ENCODE results near the gene UPP1.

UPP1 gene

GRCh38 chr7:48089046-48090003 lies at the start of gene UPP1:
UPP1 (plus strand) TSS chr7:48089265; CDS start chr7:48094784, 5,519 bp downstream.
- peak; percentile 90 for DNase-seq (ENCODE audit: insufficient read length, low spot score)
- TF ChIP-seq POLR2A (IDR thresholded peaks at IDR 0.05; ENCODE audit: low read depth, low read length): peak; percentile 79
- FAIRE-seq: no peak

GRCh38 chr7:48040944-48041652 lies 48.0 kb upstream of the UPP1 start:
- no peak for TF ChIP-seq POLR2A (IDR thresholded peaks at IDR 0.05; ENCODE audit: low read depth, low read length)
- no peak for FAIRE-seq
- no peak for DNase-seq (ENCODE audit: insufficient read length, low spot score)

DNA sequence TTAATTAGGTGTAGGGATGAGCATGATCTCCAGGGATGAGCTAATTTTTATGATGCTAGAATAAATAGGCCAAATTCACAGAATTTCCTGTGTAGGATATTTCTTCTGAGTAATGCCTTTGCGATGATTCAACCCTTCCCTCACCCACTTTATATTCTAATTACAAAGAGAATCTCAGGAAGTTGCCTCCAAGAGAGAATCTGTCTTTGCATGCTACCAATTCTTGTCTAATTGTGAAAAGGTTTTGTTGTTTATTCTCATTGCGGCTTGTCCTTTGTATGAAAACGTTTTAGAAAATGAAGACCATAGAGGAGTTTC lies 47.5 kb upstream of the UPP1 start:
- no peak for TF ChIP-seq POLR2A (IDR thresholded peaks at IDR 0.05; ENCODE audit: low read depth, low read length)
- DNase-seq (ENCODE audit: insufficient read length, low spot score) (no peak), FAIRE-seq (no peak)

DNA sequence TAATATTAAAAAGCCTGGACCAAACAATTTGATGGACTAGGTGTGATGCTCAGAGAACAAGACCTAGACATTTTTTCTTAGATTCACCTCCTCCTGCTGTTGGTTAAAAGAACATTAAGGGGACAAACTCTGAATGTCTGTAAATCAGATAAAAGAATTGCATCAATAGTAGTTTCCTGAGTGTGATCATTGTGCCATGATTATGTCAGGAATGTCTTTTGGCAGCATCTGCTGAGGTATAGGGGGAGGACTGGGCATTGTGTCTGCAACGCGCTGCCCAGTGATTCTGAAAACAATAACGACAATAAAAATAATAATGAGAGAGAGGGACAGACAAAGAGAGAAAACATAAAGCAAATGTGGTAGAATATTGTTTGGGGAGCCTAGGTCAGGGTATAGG lies 46.8 kb upstream of the UPP1 start:
- no peak for FAIRE-seq
- no peak for DNase-seq (ENCODE audit: insufficient read length, low spot score)
- no peak for TF ChIP-seq POLR2A (IDR thresholded peaks at IDR 0.05; ENCODE audit: low read depth, low read length)

- FAIRE-seq (no peak), DNase-seq (ENCODE audit: insufficient read length, low spot score) (no peak)
- no peak for TF ChIP-seq POLR2A (IDR thresholded peaks at IDR 0.05; ENCODE audit: low read depth, low read length)
Observed at GRCh38 chr7:48042636-48043035, 46.4 kb upstream of the UPP1 start.

- TF ChIP-seq POLR2A (IDR thresholded peaks at IDR 0.05; ENCODE audit: low read depth, low read length): no peak
- DNase-seq (ENCODE audit: insufficient read length, low spot score) (no peak), FAIRE-seq (no peak)
Observed at GRCh38 chr7:48045195-48045765, 43.8 kb upstream of the UPP1 start.

- DNase-seq (ENCODE audit: insufficient read length, low spot score) (no peak), FAIRE-seq (no peak)
- TF ChIP-seq POLR2A (IDR thresholded peaks at IDR 0.05; ENCODE audit: low read depth, low read length): no peak
Observed at GRCh38 chr7:48046458-48046857, 42.6 kb upstream of the UPP1 start.

DNA sequence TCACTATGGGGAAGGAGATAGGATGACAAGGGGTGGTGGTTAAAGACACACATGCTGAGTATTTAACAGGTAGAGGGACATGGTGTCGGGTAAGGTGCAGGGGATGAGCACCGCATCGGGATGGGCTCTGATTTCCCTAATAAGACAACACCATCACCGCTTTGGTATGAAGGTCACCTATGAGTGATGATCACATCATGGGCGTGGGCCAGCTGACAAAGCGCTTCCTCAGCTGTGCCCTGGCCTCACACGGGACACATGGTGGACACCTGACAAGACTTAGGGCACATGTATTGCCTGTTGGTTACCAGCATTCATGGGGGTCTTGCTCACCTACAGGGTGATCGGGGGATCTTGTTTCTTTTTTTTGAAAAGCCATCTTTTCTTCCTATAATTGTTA lies 41.0 kb upstream of the UPP1 start:
- DNase-seq (ENCODE audit: insufficient read length, low spot score) (no peak), FAIRE-seq (no peak)
- no peak for TF ChIP-seq POLR2A (IDR thresholded peaks at IDR 0.05; ENCODE audit: low read depth, low read length)

DNA sequence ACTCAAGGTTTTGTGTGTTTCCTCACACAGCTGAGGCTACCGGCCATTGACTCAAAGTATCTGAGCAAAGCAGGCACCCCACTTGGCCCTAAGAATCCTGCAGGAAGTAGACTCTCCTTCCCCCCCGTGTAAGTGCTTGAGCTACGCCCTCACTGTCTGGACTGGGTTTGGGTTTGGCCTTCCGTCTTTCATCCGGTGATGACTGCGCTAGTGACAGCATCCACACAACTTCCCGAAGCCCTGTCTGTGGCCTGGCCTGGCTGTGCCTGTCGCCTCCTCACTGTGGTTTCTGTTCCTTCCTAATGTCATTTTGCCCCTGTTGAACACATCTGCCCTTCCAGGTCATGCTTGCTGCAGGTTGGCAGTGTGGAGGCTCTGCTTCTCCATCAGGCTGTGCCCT lies 39.2 kb upstream of the UPP1 start:
- no peak for FAIRE-seq
- no peak for TF ChIP-seq POLR2A (IDR thresholded peaks at IDR 0.05; ENCODE audit: low read depth, low read length)

GRCh38 chr7:48052748-48053147 lies 36.3 kb upstream of the UPP1 start:
- TF ChIP-seq POLR2A (IDR thresholded peaks at IDR 0.05; ENCODE audit: low read depth, low read length): no peak
- FAIRE-seq: peak; percentile 81

More for the DNA sequence above, 39.2 kb upstream of the UPP1 start:
- no peak for DNase-seq (ENCODE audit: insufficient read length, low spot score)

GRCh38 chr7:48053736-48054135 lies 35.3 kb upstream of the UPP1 start:
- no peak for DNase-seq (ENCODE audit: insufficient read length, low spot score)
- FAIRE-seq: no peak

More at GRCh38 chr7:48052748-48053147, 36.3 kb upstream of the UPP1 start:
- DNase-seq (ENCODE audit: insufficient read length, low spot score): peak; percentile 53

DNA sequence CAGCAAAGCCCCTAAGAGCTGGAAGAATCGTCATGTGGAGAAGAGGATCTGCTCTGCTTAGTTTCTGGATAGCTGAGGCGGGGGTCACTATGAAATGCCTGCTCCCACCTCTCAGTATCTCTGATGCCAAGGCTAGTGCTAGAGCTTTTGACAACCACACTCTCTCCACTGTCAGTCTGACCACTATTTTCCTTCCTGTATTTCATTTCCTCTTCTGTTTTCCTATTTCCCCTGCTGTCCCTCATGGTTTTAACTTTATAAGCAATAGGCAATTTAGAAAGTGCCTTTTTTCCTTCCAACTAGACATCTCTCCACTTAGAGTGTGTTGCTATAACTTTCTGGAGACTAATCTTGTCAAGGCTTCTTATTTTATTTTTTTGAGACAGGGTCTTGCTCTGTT lies 30.1 kb upstream of the UPP1 start:
- TF ChIP-seq POLR2A (IDR thresholded peaks at IDR 0.05; ENCODE audit: low read depth, low read length): no peak
- DNase-seq (ENCODE audit: insufficient read length, low spot score) (no peak), FAIRE-seq (no peak)

More at GRCh38 chr7:48053736-48054135, 35.3 kb upstream of the UPP1 start:
- TF ChIP-seq POLR2A (IDR thresholded peaks at IDR 0.05; ENCODE audit: low read depth, low read length): no peak

DNA sequence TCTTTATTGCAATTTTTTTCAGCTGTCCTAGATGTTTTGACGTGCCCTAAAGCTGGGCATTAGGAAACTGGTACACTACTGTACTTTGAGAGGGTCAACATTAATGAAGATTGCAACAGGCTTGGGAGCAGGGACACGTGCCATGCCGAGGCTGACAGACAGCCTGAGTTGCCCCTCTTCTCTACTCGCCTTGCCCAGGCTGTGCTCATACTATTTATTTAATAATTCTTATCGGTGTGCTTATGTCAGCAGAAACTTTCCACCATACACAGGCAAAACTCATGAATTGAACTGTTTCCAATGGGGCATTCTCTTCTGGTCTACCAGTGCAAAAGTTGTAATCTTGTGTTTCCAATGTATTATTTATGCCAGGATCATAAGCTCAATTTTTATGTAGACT lies 29.4 kb upstream of the UPP1 start:
- DNase-seq (ENCODE audit: insufficient read length, low spot score) (no peak), FAIRE-seq (peak; percentile 65)
- no peak for TF ChIP-seq POLR2A (IDR thresholded peaks at IDR 0.05; ENCODE audit: low read depth, low read length)

GRCh38 chr7:48063985-48064384 lies 25.1 kb upstream of the UPP1 start:
- no peak for DNase-seq (ENCODE audit: insufficient read length, low spot score)
- no peak for TF ChIP-seq POLR2A (IDR thresholded peaks at IDR 0.05; ENCODE audit: low read depth, low read length)
- peak; percentile 38 for FAIRE-seq
